ENCODE data around the gene KRT2.

KRT2 gene

GRCh38 chr12:52651726-52652261 is at the start of gene KRT2:
TSS of gene KRT2 (minus strand) at chr12:52652211. CDS start at chr12:52652142, 69 bp downstream.
- Histone ChIP-seq H3K4me3 (ENCODE audit: insufficient read length, low read depth) (no peak within 1 kb of the TSS), H3K9me3 (ENCODE audit: insufficient read depth, low read length) (peaks cover 7% of the 10 kb centered on the region; the same call in 1 of the 2 replicates), H3K4me1 (ENCODE audit: insufficient read depth, insufficient read length) (peaks cover 4% of the 10 kb centered on the region), H3K9ac (ENCODE audit: insufficient read length, low read depth) (no peak within 1 kb of the TSS), H3K27me3 (ENCODE audit: insufficient read depth, insufficient read length) (no peaks in the 10 kb centered on the region), H3K36me3 (ENCODE audit: insufficient read depth, insufficient read length, low read length) (no peaks in the 10 kb centered on the region)
- TF ChIP-seq YY1 (IDR thresholded peaks at IDR 0.05; ENCODE audit: insufficient read depth, insufficient read length) (no peak), ZNF274 (IDR thresholded peaks at IDR 0.05; ENCODE audit: low read depth, low read length) (no peak), SUZ12 (IDR thresholded peaks at IDR 0.05; ENCODE audit: extremely low read depth, insufficient read depth, insufficient read length) (no peak)
- no peak for DNase-seq (ENCODE audit: low read depth, low spot score)

DNA sequence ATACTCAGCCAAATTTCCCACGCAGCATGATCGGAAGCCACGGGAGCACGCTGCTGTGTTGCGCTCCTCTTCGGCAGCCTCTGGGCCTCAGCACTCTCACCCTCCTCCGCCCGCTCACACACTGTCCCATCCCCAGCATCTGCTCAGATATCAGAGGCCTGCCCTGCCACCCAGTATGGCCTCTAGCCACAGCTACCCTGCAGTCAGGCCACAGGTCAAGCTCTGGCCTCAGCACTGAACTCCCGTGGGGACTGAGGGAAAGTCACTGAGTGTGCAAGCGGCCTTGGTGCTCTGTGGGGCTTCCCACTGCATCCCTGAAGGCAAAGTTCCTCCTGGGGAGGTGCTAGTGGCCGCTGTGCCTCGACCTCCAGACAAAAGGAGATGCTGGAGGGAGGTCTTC is 49.3 kb upstream of the KRT2 start:
- no peaks in the 10 kb centered on the region for H3K36me3 ChIP-seq (ENCODE audit: insufficient read depth, insufficient read length, low read length)
- no peak for DNase-seq (ENCODE audit: low read depth, low spot score)
- H3K9ac ChIP-seq (ENCODE audit: insufficient read length, low read depth) = no peak overlapping the region
- no peak overlapping the region for H3K4me3 ChIP-seq (ENCODE audit: insufficient read length, low read depth)
- peaks cover 6% of the 10 kb centered on the region for H3K4me1 ChIP-seq (ENCODE audit: insufficient read depth, insufficient read length)
- H3K27me3 ChIP-seq (ENCODE audit: insufficient read depth, insufficient read length) = peaks cover 6% of the 10 kb centered on the region
- TF ChIP-seq YY1 (IDR thresholded peaks at IDR 0.05; ENCODE audit: insufficient read depth, insufficient read length) (no peak), SUZ12 (IDR thresholded peaks at IDR 0.05; ENCODE audit: extremely low read depth, insufficient read depth, insufficient read length) (no peak), ZNF274 (IDR thresholded peaks at IDR 0.05; ENCODE audit: low read depth, low read length) (no peak)
- no peaks in the 10 kb centered on the region for H3K9me3 ChIP-seq (ENCODE audit: insufficient read depth, low read length)

DNA sequence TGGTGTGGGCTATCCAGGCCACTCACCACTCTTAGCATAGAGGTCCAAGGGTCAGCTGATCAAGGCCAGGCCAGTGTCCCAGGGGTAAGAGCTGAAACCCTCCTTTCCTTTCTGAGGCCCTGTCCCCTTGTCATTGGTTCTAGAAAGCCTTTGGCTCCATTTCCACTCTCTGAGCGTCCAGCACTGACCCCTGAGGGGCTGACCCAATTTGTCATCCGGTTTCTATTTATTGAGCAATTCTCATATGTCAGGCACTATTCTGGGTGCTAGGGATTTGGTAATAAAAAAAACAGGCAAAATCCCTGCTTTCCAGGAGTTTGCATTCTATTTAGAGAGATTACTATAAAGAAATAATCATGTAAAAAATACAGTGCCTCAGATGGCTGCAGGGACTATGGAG is 47.9 kb upstream of the KRT2 start:
- H3K27me3 ChIP-seq (ENCODE audit: insufficient read depth, insufficient read length) = peaks cover 6% of the 10 kb centered on the region
- no peak for TF ChIP-seq YY1 (IDR thresholded peaks at IDR 0.05; ENCODE audit: insufficient read depth, insufficient read length)
- no peak for TF ChIP-seq ZNF274 (IDR thresholded peaks at IDR 0.05; ENCODE audit: low read depth, low read length)
- no peak for TF ChIP-seq SUZ12 (IDR thresholded peaks at IDR 0.05; ENCODE audit: extremely low read depth, insufficient read depth, insufficient read length)
- DNase-seq (ENCODE audit: low read depth, low spot score) = no peak

DNA sequence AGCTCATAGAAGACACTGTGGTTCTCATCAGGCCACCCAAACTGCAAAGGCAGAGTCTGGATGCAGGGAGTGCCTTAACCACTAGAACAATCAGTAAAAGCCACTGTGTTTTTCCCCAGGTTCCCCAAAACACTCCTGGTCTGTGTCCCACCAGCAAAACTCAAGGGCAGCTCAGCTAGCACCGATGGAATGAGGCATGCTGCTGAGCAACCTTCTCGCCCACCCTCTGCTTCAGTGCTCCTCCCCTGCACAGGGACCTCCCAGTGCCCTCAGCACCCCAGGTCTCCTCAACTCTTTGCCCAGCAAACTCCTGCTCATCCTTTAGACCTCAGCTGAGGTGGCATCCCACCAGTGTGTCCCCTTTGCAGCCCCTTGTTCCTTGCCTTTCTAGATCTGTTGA is 47.4 kb upstream of the KRT2 start:
- Histone ChIP-seq H3K4me1 (ENCODE audit: insufficient read depth, insufficient read length) (peaks cover 6% of the 10 kb centered on the region), H3K36me3 (ENCODE audit: insufficient read depth, insufficient read length, low read length) (no peaks in the 10 kb centered on the region), H3K9me3 (ENCODE audit: insufficient read depth, low read length) (no peaks in the 10 kb centered on the region), H3K4me3 (ENCODE audit: insufficient read length, low read depth) (no peak overlapping the region), H3K9ac (ENCODE audit: insufficient read length, low read depth) (no peak overlapping the region), H3K27me3 (ENCODE audit: insufficient read depth, insufficient read length) (peaks cover 6% of the 10 kb centered on the region)
- TF ChIP-seq SUZ12 (IDR thresholded peaks at IDR 0.05; ENCODE audit: extremely low read depth, insufficient read depth, insufficient read length) = no peak
- TF ChIP-seq ZNF274 (IDR thresholded peaks at IDR 0.05; ENCODE audit: low read depth, low read length) = no peak
- no peak for TF ChIP-seq YY1 (IDR thresholded peaks at IDR 0.05; ENCODE audit: insufficient read depth, insufficient read length)
- no peak for DNase-seq (ENCODE audit: low read depth, low spot score)

More for the DNA sequence above, 47.9 kb upstream of the KRT2 start:
- Histone ChIP-seq H3K9ac (ENCODE audit: insufficient read length, low read depth) (no peak overlapping the region), H3K4me1 (ENCODE audit: insufficient read depth, insufficient read length) (peaks cover 6% of the 10 kb centered on the region), H3K4me3 (ENCODE audit: insufficient read length, low read depth) (no peak overlapping the region), H3K9me3 (ENCODE audit: insufficient read depth, low read length) (no peaks in the 10 kb centered on the region), H3K36me3 (ENCODE audit: insufficient read depth, insufficient read length, low read length) (no peaks in the 10 kb centered on the region)

GRCh38 chr12:52698651-52699340 is 46.8 kb upstream of the KRT2 start:
- peaks cover 3% of the 10 kb centered on the region for H3K27me3 ChIP-seq (ENCODE audit: insufficient read depth, insufficient read length)
- no peaks in the 10 kb centered on the region for H3K36me3 ChIP-seq (ENCODE audit: insufficient read depth, insufficient read length, low read length)
- no peak overlapping the region for H3K9ac ChIP-seq (ENCODE audit: insufficient read length, low read depth)
- DNase-seq (ENCODE audit: low read depth, low spot score) = no peak
- peaks cover 6% of the 10 kb centered on the region for H3K4me1 ChIP-seq (ENCODE audit: insufficient read depth, insufficient read length)
- H3K4me3 ChIP-seq (ENCODE audit: insufficient read length, low read depth) = no peak overlapping the region
- no peaks in the 10 kb centered on the region for H3K9me3 ChIP-seq (ENCODE audit: insufficient read depth, low read length)
- TF ChIP-seq YY1 (IDR thresholded peaks at IDR 0.05; ENCODE audit: insufficient read depth, insufficient read length) (no peak), ZNF274 (IDR thresholded peaks at IDR 0.05; ENCODE audit: low read depth, low read length) (no peak), SUZ12 (IDR thresholded peaks at IDR 0.05; ENCODE audit: extremely low read depth, insufficient read depth, insufficient read length) (no peak)

GRCh38 chr12:52697058-52697582 is 45.1 kb upstream of the KRT2 start:
- peaks cover 13% of the 10 kb centered on the region for H3K27me3 ChIP-seq (ENCODE audit: insufficient read depth, insufficient read length)
- H3K9me3 ChIP-seq (ENCODE audit: insufficient read depth, low read length) = no peaks in the 10 kb centered on the region
- H3K4me3 ChIP-seq (ENCODE audit: insufficient read length, low read depth) = no peak overlapping the region
- H3K4me1 ChIP-seq (ENCODE audit: insufficient read depth, insufficient read length) = peaks cover 10% of the 10 kb centered on the region
- DNase-seq (ENCODE audit: low read depth, low spot score) = no peak
- H3K9ac ChIP-seq (ENCODE audit: insufficient read length, low read depth) = no peak overlapping the region
- no peaks in the 10 kb centered on the region for H3K36me3 ChIP-seq (ENCODE audit: insufficient read depth, insufficient read length, low read length)
- TF ChIP-seq YY1 (IDR thresholded peaks at IDR 0.05; ENCODE audit: insufficient read depth, insufficient read length) (no peak), ZNF274 (IDR thresholded peaks at IDR 0.05; ENCODE audit: low read depth, low read length) (no peak), SUZ12 (IDR thresholded peaks at IDR 0.05; ENCODE audit: extremely low read depth, insufficient read depth, insufficient read length) (no peak)

DNA sequence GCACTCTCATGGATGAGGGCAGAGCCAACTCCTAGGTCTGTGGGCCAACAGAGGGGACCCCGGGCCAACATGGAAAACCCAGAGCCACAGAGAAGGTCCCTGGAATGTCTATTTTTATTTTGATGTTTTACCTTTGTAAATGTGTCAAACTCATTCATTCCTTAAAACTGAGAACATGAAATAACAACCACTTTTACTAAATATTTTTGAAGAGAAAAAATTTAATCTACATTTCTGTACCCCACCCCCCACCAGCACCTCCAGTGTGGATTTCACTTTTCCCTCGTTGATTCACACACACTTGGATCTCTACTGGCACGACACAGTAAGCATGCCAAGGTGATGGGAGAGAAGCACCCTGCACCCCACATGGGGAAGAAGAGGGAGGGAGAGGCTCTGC is 44.6 kb upstream of the KRT2 start:
- no peak for TF ChIP-seq ZNF274 (IDR thresholded peaks at IDR 0.05; ENCODE audit: low read depth, low read length)
- no peak for TF ChIP-seq YY1 (IDR thresholded peaks at IDR 0.05; ENCODE audit: insufficient read depth, insufficient read length)
- no peak for TF ChIP-seq SUZ12 (IDR thresholded peaks at IDR 0.05; ENCODE audit: extremely low read depth, insufficient read depth, insufficient read length)
- Histone ChIP-seq H3K4me1 (ENCODE audit: insufficient read depth, insufficient read length) (peaks cover 10% of the 10 kb centered on the region), H3K27me3 (ENCODE audit: insufficient read depth, insufficient read length) (peaks cover 19% of the 10 kb centered on the region), H3K36me3 (ENCODE audit: insufficient read depth, insufficient read length, low read length) (no peaks in the 10 kb centered on the region), H3K9me3 (ENCODE audit: insufficient read depth, low read length) (no peaks in the 10 kb centered on the region), H3K4me3 (ENCODE audit: insufficient read length, low read depth) (no peak overlapping the region), H3K9ac (ENCODE audit: insufficient read length, low read depth) (no peak overlapping the region)
- DNase-seq (ENCODE audit: low read depth, low spot score) = no peak
